Upper lobe of left lung (tissue), 6 donors: ENCODE data around the gene KLK3. TPM values are rescaled to one million over a fixed set of nuclear protein-coding genes. Genes with fewer than 3 reads are reported as not detected.

ENCODE experiments used
- ATAC-seq, 2 donors: fragments of 200-7000 bp; cut with Tn5 transposase; one replicate each; pipeline ENCODE4 v1.9.1; 2022; ENCODE audit warnings: mild to moderate bottlenecking in 2 of 2, moderate library complexity in 2 of 2; ENCODE audit not compliant: low FRiP score in 2 of 2
- DNase-seq, 2 donors: peaks; one replicate each; pipeline ENCODE4 v3.0.0-alpha.2; 2019 to 2020
- H3K27ac ChIP-seq, 4 donors: fragments of 200-600 bp; sonication (generic); one replicate each; pipeline ENCODE4 v1.5.1; 2016 to 2019
- H3K27me3 ChIP-seq, 4 donors: fragments of 200-600 bp; sonication (generic); one replicate each; pipeline ENCODE4 v1.5.1; 2017 to 2019
- H3K36me3 ChIP-seq, 4 donors: fragments of 200-600 bp; sonication (generic); one replicate each; pipeline ENCODE4 v1.5.1; 2016 to 2019
- H3K4me1 ChIP-seq, 4 donors: fragments of 200-600 bp; sonication (generic); one replicate each; pipeline ENCODE4 v1.5.1; 2018 to 2019
- H3K4me3 ChIP-seq, 4 donors: fragments of 200-600 bp; sonication (generic); one replicate each; pipeline ENCODE4 v1.5.1; 2017 to 2019; ENCODE audit warnings: mild to moderate bottlenecking in 2 of 4, moderate library complexity in 1 of 4
- H3K9me3 ChIP-seq, 4 donors: fragments of 200-600 bp; sonication (generic); one replicate each; pipeline ENCODE4 v1.5.1; 2018 to 2019
- CTCF ChIP-seq, 6 experiments: fragments of 450-650 bp in 4 of 6; fragments of 200-600 bp in 2 of 6; sonication (generic) in 2 of 6; IDR thresholded peaks; one replicate each; pipeline ENCODE4 v1.5.1; 2016 to 2019; ENCODE audit warnings: antibody characterized with exemption in 6 of 6
- EP300 ChIP-seq, 4 donors: sonication (generic); formaldehyde crosslinking; IDR thresholded peaks; one replicate each; pipeline ENCODE4 v1.5.1; 2017; ENCODE audit warnings: antibody characterized with exemption in 4 of 4, control low read depth in 2 of 4
- POLR2A ChIP-seq, 4 donors: fragments of 450-650 bp; IDR thresholded peaks; one replicate each; pipeline ENCODE4 v1.5.1; 2016 to 2017; ENCODE audit warnings: antibody characterized with exemption in 4 of 4, mild to moderate bottlenecking in 2 of 4
- POLR2AphosphoS5 ChIP-seq, 2 donors: sonication (generic); formaldehyde crosslinking; IDR thresholded peaks; one replicate each; pipeline ENCODE4 v1.5.1; 2017; ENCODE audit warnings: antibody characterized with exemption in 2 of 2
- WGBS, 2 donors: methylation state at CpG; one replicate each; pipeline ENCODE4 v1.1.5; 2017 to 2018; 5-methylcytosine and 5-hydroxymethylcytosine counted together
- total RNA-seq, 6 donors: library from RNA; depleted of rRNA in 4 of 6; stranded (reverse); fragments of >200 nt in 4 of 6; gene quantifications; one replicate each; pipeline versions ENCODE4 v1.1.0 to v1.2.1, GENCODE V29; 2016 to 2021
- donor health status: DM: no; HTN: no; CAD: no; lungs with moderate emphysema.
- donor health status: DM: no; HTN: yes; CAD: no; lungs with severe emphysema.

Gene KLK3
- total RNA-seq, 6 donors from 2014 or later, result 0.33 TPM; not detected in 5

GRCh38 chr19:50909240-50910070, 54.7 kb downstream of the KLK3 start:
- Histone ChIP-seq H3K4me3 (peak overlapping the region in 1 of 4 donors; percentile 11), H3K27ac (no peak overlapping the region), H3K36me3 (no peaks in the 10 kb centered on the region), H3K27me3 (peaks cover 0 to 30% (median 12%) of the 10 kb centered on the region in 4 donors), H3K4me1 (peaks cover 0 to 9% (median 6%) of the 10 kb centered on the region in 4 donors), H3K9me3 (no peaks in the 10 kb centered on the region)
- TF ChIP-seq EP300 (IDR thresholded peaks at IDR 0.05) (no peak), POLR2A (IDR thresholded peaks at IDR 0.05) (no peak), CTCF (IDR thresholded peaks at IDR 0.05) (no peak), POLR2AphosphoS5 (IDR thresholded peaks at IDR 0.05) (no peak)
- WGBS, 2 donors, result 4 to 5% methylated on average over 9 to 26 of the region's 36 CpGs
- DNase-seq (peak; percentile 39 to 79), ATAC-seq (peak; percentile 48 to 67)

Other genes with a start within 250 kb of the KLK3 start
- 1 to 10 TPM in 3 of 6 donors, under 1 TPM in 2, not detected in 1; 0.67 to 3.6 (median 1.4) TPM for gene SYT3, start 215.0 kb upstream of the KLK3 start, total RNA-seq
- 10 to 100 TPM in 1 of 6 donors, 1 to 10 TPM in 4, not detected in 1; 1.7 to 24.4 (median 3.1) TPM for gene C19orf81, start 205.5 kb upstream of the KLK3 start, total RNA-seq
- gene SHANK1, start 135.1 kb upstream of the KLK3 start, total RNA-seq, result under 1 TPM in 2 of 6 donors, not detected in 4; 0.40 to 0.54 TPM
- 10 to 100 TPM in 4 of 6 donors, 1 to 10 TPM in 2; 3.9 to 19.6 (median 15.9) TPM for gene CLEC11A, start 131.6 kb upstream of the KLK3 start, total RNA-seq
- gene GPR32, start 84.5 kb upstream of the KLK3 start, total RNA-seq, result not detected
- gene ACP4, start 64.5 kb upstream of the KLK3 start, total RNA-seq, result not detected
- 1 to 10 TPM in 3 of 6 donors, not detected in 3; 1.3 to 3.3 (median 2.0) TPM for gene KLK1, start 31.1 kb upstream of the KLK3 start, total RNA-seq
- gene KLK15, start 21.3 kb upstream of the KLK3 start, total RNA-seq, result not detected
- not detected for gene KLK2, start 18.5 kb downstream of the KLK3 start, total RNA-seq
- gene KLK4, start 56.5 kb downstream of the KLK3 start, total RNA-seq, result not detected
- under 1 TPM in 1 of 6 donors, not detected in 5; 0.74 TPM for gene KLK5, start 98.1 kb downstream of the KLK3 start, total RNA-seq
- not detected for gene KLK6, start 114.7 kb downstream of the KLK3 start, total RNA-seq
- 1 to 10 TPM in 1 of 6 donors, under 1 TPM in 1, not detected in 4; 0.30 to 1.1 TPM for gene KLK7, start 129.0 kb downstream of the KLK3 start, total RNA-seq
- gene KLK8, start 146.7 kb downstream of the KLK3 start, total RNA-seq, result not detected
- gene KLK10, start 164.8 kb downstream of the KLK3 start, total RNA-seq, result 10 to 100 TPM in 3 of 6 donors, 1 to 10 TPM in 2, not detected in 1; 4.8 to 21.7 (median 18.6) TPM
- 10 to 100 TPM; 13.3 to 37.7 (median 22.9) TPM for gene KLK11, start 171.7 kb downstream of the KLK3 start, total RNA-seq
- 1 to 10 TPM in 1 of 6 donors, under 1 TPM in 1, not detected in 4; 0.54 to 2.0 TPM for gene KLK12, start 180.1 kb downstream of the KLK3 start, total RNA-seq
- 10 to 100 TPM in 1 of 6 donors, 1 to 10 TPM in 1, under 1 TPM in 2, not detected in 2; 0.54 to 24.1 (median 1.9) TPM for gene KLK13, start 210.2 kb downstream of the KLK3 start, total RNA-seq
- 1 to 10 TPM in 3 of 6 donors, not detected in 3; 1.2 to 2.1 (median 2.0) TPM for gene KLK14, start 228.0 kb downstream of the KLK3 start, total RNA-seq